Stimulated activated CD4-positive, alpha-beta T cell treated with anti-CD3 and anti-CD28 coated beads, TNF-alpha, amount 100 ng/mL, for 48 hours (primary cell): ENCODE data around the gene HSPE1.
"Not testable (repeated sequence)": the region's sequence is repeated elsewhere in the genome, so short reads cannot be mapped to it uniquely, and the experiment has no call there.

Experiments used
- DNase-seq, 3 donors: peaks; one replicate each; pipeline ENCODE4 v3.0.0-alpha.2; 2020; ENCODE audit warnings: low read depth in 3 of 3

HSPE1 gene

DNA sequence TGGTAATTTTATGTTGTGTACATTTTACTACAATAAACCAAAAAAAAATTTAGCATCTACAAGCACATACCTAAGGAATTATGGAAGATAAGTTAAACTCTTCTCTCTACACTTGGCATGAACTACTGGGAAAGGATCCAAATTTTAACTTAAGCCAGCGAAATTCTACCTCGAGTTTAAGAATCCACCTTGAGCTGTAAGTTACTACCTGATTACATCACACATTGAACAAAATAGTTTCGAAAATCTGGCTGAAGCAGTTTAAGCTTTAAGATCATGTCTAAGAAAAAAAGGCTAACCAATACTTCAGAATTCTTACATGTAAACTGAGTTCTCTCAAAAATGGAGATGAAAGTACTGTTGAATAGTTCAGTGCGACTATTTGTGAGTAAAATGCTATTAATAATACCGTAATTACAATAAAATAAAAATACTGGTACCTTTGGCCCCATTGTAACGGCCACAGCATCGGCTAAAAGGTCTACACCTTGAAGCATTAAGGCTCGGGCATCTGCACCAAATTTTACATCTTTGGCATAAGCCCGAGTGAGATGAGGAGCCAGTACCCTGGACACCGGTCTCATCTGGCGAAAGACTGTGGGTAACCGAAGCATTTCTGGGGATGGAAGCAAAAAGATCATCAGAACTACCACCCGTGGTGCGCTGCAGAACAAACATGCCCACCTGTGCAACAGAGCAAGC is 1.8 kb upstream of the HSPE1 start:
- no peak for DNase-seq

- DNase-seq: peak; percentile 22 to 41 (median 36)
Observed at GRCh38 chr2:197498937-197499593, 1.1 kb upstream of the HSPE1 start.

DNA sequence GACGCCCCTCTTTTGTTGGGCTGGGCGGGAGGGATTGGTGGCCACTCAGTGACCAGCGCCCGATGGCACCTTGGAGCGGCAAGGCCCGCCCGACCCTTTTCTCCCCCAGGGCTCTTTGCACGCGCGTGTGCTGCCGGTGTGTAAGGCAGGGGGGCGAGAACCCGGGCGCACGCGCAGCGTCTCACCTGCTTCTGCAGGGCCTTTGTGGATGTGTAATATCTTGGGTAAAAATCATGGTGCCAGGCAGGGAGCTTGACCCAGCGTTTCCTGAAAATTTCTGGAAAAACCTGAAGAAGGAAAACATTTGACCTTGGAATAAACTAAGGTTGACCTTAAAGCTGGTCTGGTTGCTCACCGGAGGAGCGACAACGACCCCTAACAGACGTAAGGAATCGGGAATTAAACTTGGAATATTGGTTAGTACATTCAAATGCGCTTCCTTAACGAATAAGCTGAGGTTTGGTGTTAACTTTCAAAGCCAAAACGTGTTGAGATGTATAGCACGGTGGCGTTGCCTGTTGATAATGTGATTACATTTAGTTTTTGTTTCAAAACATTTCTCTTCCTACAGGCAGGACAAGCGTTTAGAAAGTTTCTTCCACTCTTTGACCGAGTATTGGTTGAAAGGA is 438 bp downstream of the HSPE1 start:
- peak in 1 of 3 donors; percentile 13 for DNase-seq

GRCh38 chr2:197502201-197502600 is 2.0 kb downstream of the HSPE1 start:
- DNase-seq: no peak

GRCh38 chr2:197502685-197503084 is 2.5 kb downstream of the HSPE1 start:
- no peak for DNase-seq

GRCh38 chr2:197504000-197504399 is 3.8 kb downstream of the HSPE1 start:
- no peak for DNase-seq

- no peak for DNase-seq
Observed at GRCh38 chr2:197504512-197504911, 4.3 kb downstream of the HSPE1 start.

DNA sequence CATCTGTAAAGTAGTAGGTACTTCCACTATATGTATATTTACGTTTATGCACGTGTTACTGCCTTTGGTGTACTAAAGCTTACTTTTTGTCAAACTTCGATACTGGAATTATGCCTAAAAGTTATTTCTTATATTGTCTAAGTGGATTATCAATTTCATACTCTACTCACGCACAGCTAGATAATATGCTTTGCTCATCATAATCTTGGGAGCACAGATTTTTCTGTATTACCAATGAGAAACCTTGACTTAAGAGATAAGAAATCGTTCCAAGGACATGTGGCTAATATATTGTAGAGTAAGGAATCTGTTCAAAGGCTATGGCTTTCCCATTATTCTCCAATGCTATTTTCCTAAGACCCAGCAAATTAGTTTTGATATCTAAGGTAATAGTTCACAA is 6.5 kb downstream of the HSPE1 start:
- DNase-seq: no peak

- DNase-seq: no peak
Observed at GRCh38 chr2:197513915-197514314, 13.7 kb downstream of the HSPE1 start.

DNA sequence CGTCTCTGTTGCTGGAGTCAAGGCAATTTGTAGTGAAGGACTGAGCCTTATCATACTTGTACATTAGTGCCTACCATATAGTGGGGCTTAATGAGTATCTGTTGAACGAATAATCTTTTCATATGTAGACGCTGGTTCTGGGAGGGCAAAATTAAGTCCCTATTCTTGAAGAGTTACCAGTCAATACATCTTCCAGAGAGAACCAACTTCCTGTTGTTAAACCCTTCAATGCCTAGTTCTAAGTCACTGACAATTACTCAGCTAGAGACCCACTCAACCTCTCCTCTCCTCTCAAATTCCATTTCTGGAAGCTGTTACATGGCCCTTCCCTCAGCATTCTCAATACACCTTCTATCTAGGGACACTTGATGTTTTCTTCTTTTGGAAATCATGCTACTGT is 14.6 kb downstream of the HSPE1 start:
- DNase-seq: no peak

DNA sequence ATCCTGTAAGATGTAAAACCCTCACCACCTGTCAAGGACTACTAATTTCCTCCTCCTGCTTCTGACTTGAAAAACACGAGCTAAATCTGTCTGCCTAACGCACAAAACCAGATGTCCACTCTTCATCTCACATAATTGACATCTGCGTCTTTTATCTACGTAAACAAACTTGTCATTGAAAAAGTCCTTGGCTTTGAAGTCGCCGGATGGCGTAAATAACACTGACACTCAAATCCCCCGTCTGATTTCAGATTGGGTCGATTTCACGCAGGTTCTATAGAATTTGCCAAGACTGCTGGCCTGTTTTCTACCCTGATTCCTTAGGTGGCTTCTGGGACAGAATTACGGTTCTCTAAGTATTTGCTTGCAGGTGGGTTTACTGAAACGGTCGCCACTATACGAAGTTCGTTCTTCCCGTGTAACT is 15.1 kb downstream of the HSPE1 start:
- DNase-seq: no peak

DNA sequence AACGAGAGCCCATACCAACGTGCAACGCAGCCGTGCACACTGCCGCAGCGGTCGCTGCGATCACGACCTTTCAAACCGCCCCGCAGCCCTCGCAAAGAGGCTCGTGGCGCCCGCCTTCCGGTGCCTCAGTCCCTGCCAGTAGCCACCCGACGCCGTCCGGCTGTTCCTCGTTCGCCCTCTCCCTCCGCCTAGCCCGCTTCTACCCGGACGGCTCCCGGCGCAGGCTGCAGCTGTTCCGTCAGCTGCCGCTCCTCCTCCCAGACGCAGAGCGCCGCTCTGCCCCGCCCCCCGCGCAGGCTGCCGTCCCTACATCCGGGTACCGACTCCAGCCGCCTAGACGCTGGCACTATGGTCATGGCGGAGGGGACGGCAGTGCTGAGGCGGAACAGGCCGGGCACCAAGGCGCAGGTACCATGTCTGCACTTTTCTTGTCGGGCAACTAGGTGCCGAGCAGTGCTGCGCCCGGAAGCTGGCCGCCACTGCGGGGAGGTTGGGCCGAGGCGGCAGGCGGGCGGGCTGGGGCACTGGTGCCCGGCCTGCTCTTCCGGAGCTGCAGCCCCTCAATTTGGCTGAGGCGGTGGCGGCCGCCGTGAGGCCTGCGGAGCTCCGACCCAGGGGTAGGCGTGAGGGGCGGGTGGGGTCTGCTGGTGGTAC is 15.7 kb downstream of the HSPE1 start, which contains the start of gene MOB4:
TSS of gene MOB4 (plus strand) at position 328 of the 654 bp plus-strand sequence. CDS start at position 349, 21 bp downstream.
- DNase-seq: peak; percentile 87 to 91 (median 90)

DNA sequence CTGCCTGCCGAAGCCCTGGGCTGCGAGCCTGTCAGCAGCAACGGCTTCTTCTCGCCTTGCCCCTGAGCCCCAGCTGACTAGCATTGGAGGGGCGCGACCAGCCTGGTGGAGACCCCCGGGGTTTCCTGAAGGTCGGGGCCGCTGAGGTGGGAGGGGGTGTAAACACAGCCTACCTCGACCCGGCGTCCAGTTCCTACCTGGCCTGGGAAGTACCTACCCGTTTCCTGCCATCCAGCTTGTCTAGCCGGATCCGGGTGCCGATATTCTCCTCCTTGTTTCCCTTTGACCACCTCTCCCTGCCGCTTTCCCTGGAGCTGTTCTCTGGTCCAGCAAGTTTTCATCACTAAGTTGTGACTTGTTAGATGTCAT is 16.2 kb downstream of the HSPE1 start:
- no peak for DNase-seq

- no peak for DNase-seq
Observed at GRCh38 chr2:197517150-197517549, 17.0 kb downstream of the HSPE1 start.

GRCh38 chr2:197538412-197538811 is 38.2 kb downstream of the HSPE1 start:
- DNase-seq: no peak

- DNase-seq: no peak
Observed at GRCh38 chr2:197539734-197540133, 39.6 kb downstream of the HSPE1 start.

DNA sequence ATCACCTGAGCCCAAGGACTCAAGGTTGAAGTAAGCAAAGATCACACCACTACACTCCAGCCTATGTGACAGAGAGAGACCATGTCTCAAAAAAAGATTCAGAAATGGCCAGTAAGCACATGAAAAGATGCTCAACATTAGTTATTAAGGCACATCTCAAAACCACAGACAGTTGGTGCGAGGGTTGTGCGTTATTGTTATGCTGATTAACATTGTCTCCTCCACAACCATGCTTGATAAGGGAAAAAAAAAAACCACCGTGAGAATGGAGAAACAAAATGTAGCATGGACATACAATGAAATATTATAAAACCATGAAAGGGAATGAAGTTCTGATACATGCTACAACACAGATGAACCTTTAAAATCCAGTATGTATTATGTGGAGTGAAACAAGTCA is 43.0 kb downstream of the HSPE1 start:
- no peak for DNase-seq

DNA sequence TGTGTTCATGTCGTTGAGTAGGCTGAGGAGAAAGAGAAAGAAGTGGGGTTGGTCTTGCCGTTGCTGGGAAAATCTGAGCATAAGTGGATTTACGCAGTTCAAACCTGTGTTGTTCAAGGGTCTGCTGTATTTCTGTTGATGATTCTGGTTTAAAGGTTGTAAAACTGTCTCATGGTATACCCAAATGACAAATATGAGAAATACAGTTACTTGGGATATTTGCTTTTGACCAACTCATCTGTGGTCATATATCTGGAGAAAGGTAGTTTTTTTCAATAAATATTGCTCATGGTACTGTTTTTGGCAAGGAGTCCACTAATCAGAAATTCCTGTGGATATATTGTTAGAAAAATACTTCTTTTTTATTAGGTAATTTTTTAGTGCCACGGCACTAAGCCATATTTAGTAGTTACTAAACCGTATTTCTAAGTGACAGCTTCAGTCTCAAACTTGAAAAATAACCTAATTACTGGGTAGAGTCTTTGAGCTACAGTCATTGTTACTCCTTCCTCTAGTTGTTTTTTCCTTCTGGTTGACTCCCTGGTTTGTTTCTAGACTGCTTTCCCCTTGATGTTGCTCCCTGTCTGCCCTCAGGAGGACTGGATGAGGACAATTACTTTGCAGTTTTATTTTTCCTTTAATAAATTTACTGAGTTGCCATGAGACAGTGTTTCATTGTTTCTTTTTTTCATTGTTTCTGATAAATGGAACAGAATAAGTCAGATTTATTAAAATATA is 47.2 kb downstream of the HSPE1 start:
- no peak for DNase-seq

DNA sequence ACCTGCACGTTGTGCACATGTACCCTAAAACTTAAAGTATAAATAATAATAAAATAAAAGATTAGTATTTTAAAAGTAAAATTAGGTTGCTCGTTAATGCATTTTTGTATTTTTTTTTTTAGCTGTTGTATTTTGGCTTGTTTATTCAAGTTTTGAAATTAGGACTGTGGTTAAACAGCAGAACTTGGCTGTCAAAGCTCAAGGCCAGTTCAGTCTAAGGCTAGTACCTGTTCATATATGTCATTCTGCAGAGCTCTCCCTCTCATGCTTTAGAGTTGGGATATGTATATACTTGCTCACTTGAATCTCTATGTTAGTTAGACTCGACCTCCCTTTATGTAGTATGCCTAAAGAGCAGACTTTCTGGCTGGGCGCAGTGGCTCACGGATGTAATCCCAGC is 48.4 kb downstream of the HSPE1 start:
- DNase-seq: no peak

- DNase-seq: not testable (repeated sequence)
Observed at GRCh38 chr2:197551260-197551659, 51.1 kb downstream of the HSPE1 start.
